ENCODE data around the gene ATG7. TPM values are rescaled to one million over a fixed set of nuclear protein-coding genes. Genes with fewer than 3 reads are reported as not detected.

The ATG7 gene
- total RNA-seq, 1 donor from 2014 or later: 42.5 TPM

GRCh38 chr3:11305509-11305908, 33.3 kb downstream of the ATG7 start:
- H3K4me3 Mint-ChIP-seq (ENCODE audit: unreplicated experiment): no peak overlapping the region
- H3K27ac Mint-ChIP-seq (ENCODE audit: unreplicated experiment): no peak overlapping the region
- H3K4me1 Mint-ChIP-seq (ENCODE audit: unreplicated experiment): peaks cover 6% of the 10 kb centered on the region

GRCh38 chr3:11306817-11307589, 34.8 kb downstream of the ATG7 start:
- no peaks in the 10 kb centered on the region for H3K9me3 Mint-ChIP-seq (ENCODE audit: unreplicated experiment)
- peaks cover 50% of the 10 kb centered on the region for H3K36me3 Mint-ChIP-seq (ENCODE audit: unreplicated experiment)
- peaks cover 6% of the 10 kb centered on the region for H3K4me1 Mint-ChIP-seq (ENCODE audit: unreplicated experiment)
- H3K4me3 Mint-ChIP-seq (ENCODE audit: unreplicated experiment): no peak overlapping the region
- TF ChIP-seq CTCF (IDR thresholded peaks at IDR 0.05): no peak
- no peak for DNase-seq (ENCODE audit: extremely low spot score, unreplicated experiment)
- no peak overlapping the region for H3K27ac Mint-ChIP-seq (ENCODE audit: unreplicated experiment)
- H3K27me3 Mint-ChIP-seq (ENCODE audit: unreplicated experiment): no peaks in the 10 kb centered on the region

More at GRCh38 chr3:11305509-11305908, 33.3 kb downstream of the ATG7 start:
- Mint-ChIP-seq H3K9me3 (ENCODE audit: unreplicated experiment) (no peaks in the 10 kb centered on the region), H3K36me3 (ENCODE audit: unreplicated experiment) (peaks cover 54% of the 10 kb centered on the region), H3K27me3 (ENCODE audit: unreplicated experiment) (no peaks in the 10 kb centered on the region)
- TF ChIP-seq CTCF (IDR thresholded peaks at IDR 0.05): no peak
- no peak for DNase-seq (ENCODE audit: extremely low spot score, unreplicated experiment)

GRCh38 chr3:11307830-11308432, 35.7 kb downstream of the ATG7 start:
- Mint-ChIP-seq H3K27me3 (ENCODE audit: unreplicated experiment) (no peaks in the 10 kb centered on the region), H3K4me1 (ENCODE audit: unreplicated experiment) (peaks cover 6% of the 10 kb centered on the region), H3K36me3 (ENCODE audit: unreplicated experiment) (peaks cover 44% of the 10 kb centered on the region), H3K27ac (ENCODE audit: unreplicated experiment) (no peak overlapping the region), H3K9me3 (ENCODE audit: unreplicated experiment) (no peaks in the 10 kb centered on the region), H3K4me3 (ENCODE audit: unreplicated experiment) (no peak overlapping the region)
- no peak for DNase-seq (ENCODE audit: extremely low spot score, unreplicated experiment)
- no peak for TF ChIP-seq CTCF (IDR thresholded peaks at IDR 0.05)

- TF ChIP-seq CTCF (IDR thresholded peaks at IDR 0.05): no peak
- no peak for DNase-seq (ENCODE audit: extremely low spot score, unreplicated experiment)
- Mint-ChIP-seq H3K4me3 (ENCODE audit: unreplicated experiment) (no peak overlapping the region), H3K4me1 (ENCODE audit: unreplicated experiment) (peaks cover 5% of the 10 kb centered on the region), H3K27ac (ENCODE audit: unreplicated experiment) (no peak overlapping the region), H3K9me3 (ENCODE audit: unreplicated experiment) (no peaks in the 10 kb centered on the region), H3K36me3 (ENCODE audit: unreplicated experiment) (peaks cover 47% of the 10 kb centered on the region), H3K27me3 (ENCODE audit: unreplicated experiment) (no peaks in the 10 kb centered on the region)
Measured at GRCh38 chr3:11310258-11310657, 38.1 kb downstream of the ATG7 start.

- Mint-ChIP-seq H3K4me3 (ENCODE audit: unreplicated experiment) (no peak overlapping the region), H3K9me3 (ENCODE audit: unreplicated experiment) (no peaks in the 10 kb centered on the region), H3K4me1 (ENCODE audit: unreplicated experiment) (no peaks in the 10 kb centered on the region), H3K27ac (ENCODE audit: unreplicated experiment) (no peak overlapping the region), H3K36me3 (ENCODE audit: unreplicated experiment) (peaks cover 50% of the 10 kb centered on the region), H3K27me3 (ENCODE audit: unreplicated experiment) (no peaks in the 10 kb centered on the region)
- no peak for DNase-seq (ENCODE audit: extremely low spot score, unreplicated experiment)
- TF ChIP-seq CTCF (IDR thresholded peaks at IDR 0.05): no peak
Measured at GRCh38 chr3:11312166-11312565, 40.0 kb downstream of the ATG7 start.

All from osteocyte (in vitro differentiated cells).